Endothelial cell (in vitro differentiated cells): ENCODE results near the gene RPS29. TPM values are rescaled to one million over a fixed set of nuclear protein-coding genes. Genes with fewer than 3 reads are reported as not detected.

Experiments
- DNase-seq: peaks from one replicate; pipeline ENCODE4 v3.0.0; 2021; ENCODE audit warnings: low spot score
- H3K27ac Mint-ChIP-seq: one replicate; pipeline ENCODE4 v1.8.0; 2021; ENCODE audit warnings: mixed read lengths, inconsistent platforms; ENCODE audit not compliant: unreplicated experiment
- H3K27me3 Mint-ChIP-seq: one replicate; pipeline ENCODE4 v1.8.0; 2021; ENCODE audit warnings: mild to moderate bottlenecking, moderate library complexity, mixed read lengths, inconsistent platforms; ENCODE audit not compliant: unreplicated experiment
- H3K36me3 Mint-ChIP-seq: one replicate; pipeline ENCODE4 v1.8.0; 2021; ENCODE audit warnings: mild to moderate bottlenecking, low read depth, mixed read lengths, inconsistent platforms; ENCODE audit not compliant: unreplicated experiment
- H3K4me1 Mint-ChIP-seq: one replicate; pipeline ENCODE4 v1.8.0; 2021; ENCODE audit warnings: mild to moderate bottlenecking, mixed read lengths, inconsistent platforms; ENCODE audit not compliant: unreplicated experiment
- H3K4me3 Mint-ChIP-seq: one replicate; pipeline ENCODE4 v1.8.0; 2021; ENCODE audit warnings: mild to moderate bottlenecking, mixed read lengths, inconsistent platforms; ENCODE audit not compliant: unreplicated experiment
- H3K9me3 Mint-ChIP-seq: one replicate; pipeline ENCODE4 v1.8.0; 2021; ENCODE audit warnings: mixed read lengths, inconsistent platforms; ENCODE audit not compliant: unreplicated experiment
- long read RNA-seq: library from polyadenylated mRNA; unstranded; transcript quantifications from one replicate; pipeline ENCODE4 v2.0.0, GENCODE V29; 2020; ENCODE audit not compliant: unreplicated experiment
- total RNA-seq: library from RNA; stranded (reverse); fragmentation: NEBNext Ultra II Directional; extraction: Animal tissue kit (Norgen Biotek cat#: 25700); gene quantifications from one replicate; pipeline ENCODE4 v1.2.1, GENCODE V29; 2021; ENCODE audit not compliant: unreplicated experiment
- TF ChIP-seq, protein P1 (sequence below): fragments of 200-600 bp; sonication (generic); IDR thresholded peaks from one replicate; pipeline ENCODE4 v1.5.0; 2021; ENCODE audit warnings: antibody characterized with exemption; ENCODE audit not compliant: unreplicated experiment

The RPS29 gene
- total RNA-seq, result 2,246 TPM
- long read RNA-seq, full-length matches to known transcripts, result 142 of 142 reads
- long read RNA-seq, partial matches to known transcripts, result 0 of 142 reads
- long read RNA-seq, other reads (novel, unspliced or antisense), result 0 of 142 reads

DNA sequence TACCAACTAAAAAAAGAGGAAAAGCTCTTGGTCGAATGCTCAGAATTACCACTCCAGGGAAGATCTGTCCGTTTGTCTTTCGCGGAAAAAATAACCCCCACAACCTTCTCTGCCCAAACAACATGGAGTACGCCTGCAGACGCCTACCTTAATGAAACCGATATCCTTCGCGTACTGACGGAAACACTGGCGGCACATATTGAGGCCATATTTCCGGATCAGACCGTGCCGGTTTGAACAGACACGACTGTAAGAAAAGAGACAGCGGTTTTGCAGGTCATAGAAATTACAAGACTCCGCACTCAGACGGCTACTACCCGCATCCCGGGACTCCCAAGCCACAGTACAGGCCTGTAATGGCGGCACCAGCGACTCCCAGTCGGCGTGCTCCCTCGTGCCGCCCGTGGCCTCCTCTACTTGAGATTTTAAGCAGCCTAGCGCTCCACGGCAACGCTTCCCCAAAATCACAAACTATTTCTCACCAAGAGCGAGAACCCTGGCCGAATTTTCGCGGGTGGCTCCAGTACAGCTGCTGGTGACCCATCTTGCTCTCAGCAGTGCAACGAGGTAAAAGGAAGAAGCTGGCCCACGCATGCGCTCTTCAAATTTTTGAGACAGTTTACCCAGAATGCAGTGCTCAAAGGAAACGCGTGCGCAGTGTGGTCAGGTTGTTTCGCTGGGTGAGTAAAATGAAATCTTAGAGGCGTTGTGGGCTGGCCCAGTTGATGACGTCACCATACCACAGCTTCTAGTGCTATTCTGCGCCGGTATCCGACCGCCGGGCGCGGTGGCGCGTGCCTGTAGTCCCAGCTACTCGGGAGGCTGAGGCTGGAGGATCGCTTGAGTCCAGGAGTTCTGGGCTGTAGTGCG lies at the start of gene RPS29:
TSS of gene RPS29 (minus strand) at position 578 of the 870 bp plus-strand sequence. CDS start at position 544, 34 bp downstream.
- peak within 1 kb of the TSS; percentile 98 for H3K4me3 Mint-ChIP-seq
- DNase-seq, result peak; percentile 98
- H3K27ac Mint-ChIP-seq, result peak within 1 kb of the TSS; percentile 92
- H3K9me3 Mint-ChIP-seq, result no peaks in the 10 kb centered on the region
- TF ChIP-seq, protein P1, sequence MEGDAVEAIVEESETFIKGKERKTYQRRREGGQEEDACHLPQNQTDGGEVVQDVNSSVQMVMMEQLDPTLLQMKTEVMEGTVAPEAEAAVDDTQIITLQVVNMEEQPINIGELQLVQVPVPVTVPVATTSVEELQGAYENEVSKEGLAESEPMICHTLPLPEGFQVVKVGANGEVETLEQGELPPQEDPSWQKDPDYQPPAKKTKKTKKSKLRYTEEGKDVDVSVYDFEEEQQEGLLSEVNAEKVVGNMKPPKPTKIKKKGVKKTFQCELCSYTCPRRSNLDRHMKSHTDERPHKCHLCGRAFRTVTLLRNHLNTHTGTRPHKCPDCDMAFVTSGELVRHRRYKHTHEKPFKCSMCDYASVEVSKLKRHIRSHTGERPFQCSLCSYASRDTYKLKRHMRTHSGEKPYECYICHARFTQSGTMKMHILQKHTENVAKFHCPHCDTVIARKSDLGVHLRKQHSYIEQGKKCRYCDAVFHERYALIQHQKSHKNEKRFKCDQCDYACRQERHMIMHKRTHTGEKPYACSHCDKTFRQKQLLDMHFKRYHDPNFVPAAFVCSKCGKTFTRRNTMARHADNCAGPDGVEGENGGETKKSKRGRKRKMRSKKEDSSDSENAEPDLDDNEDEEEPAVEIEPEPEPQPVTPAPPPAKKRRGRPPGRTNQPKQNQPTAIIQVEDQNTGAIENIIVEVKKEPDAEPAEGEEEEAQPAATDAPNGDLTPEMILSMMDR, result no peak
- H3K36me3 Mint-ChIP-seq, result peaks cover 39% of the 10 kb centered on the region
- peaks cover 31% of the 10 kb centered on the region for H3K27me3 Mint-ChIP-seq
- H3K4me1 Mint-ChIP-seq, result peaks cover 30% of the 10 kb centered on the region

DNA sequence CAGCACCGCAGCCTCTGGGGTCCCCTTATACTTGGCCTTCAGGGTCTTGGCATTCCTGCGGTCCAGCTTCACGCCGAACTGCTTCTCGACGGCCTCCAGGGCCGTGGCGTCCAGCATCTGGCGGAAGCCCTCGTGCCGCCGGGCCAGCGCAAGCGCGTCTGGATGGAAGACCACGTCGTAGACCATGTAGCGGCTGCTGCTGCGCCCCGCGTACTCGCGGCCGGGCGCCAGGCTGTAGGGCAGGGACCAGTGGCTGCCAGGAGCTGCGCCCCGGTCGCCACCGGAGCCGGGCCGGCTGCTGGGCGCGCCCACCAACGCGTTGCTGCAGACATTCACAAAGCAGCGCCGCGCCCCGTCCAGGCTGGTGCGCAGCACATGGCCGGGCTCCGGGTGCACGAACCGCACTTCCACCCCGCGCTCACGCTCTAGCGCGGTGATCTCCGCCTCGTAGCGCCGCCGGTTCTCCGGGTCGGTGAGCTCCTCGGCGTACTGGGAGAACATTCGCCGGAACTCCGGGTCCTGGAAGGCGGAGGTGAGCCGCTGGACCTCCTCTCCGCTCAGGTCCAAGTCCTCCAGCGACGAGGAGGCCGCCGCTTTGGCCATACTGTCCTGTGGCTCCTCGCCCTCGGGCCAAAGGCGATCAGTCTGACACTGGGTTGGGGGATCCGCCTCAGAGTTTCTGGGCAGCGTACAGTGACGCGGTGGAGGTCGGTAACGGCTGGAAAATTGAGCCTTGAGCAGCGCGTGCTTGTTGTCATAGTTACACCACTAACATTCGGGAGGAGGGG lies 48.6 kb upstream of the RPS29 start, which contains the start of gene DNAAF2:
TSS of gene DNAAF2 (minus strand) at position 698 of the 788 bp plus-strand sequence. CDS start at position 603, 95 bp downstream.
- peak within 1 kb of the TSS; percentile 99 for H3K4me3 Mint-ChIP-seq
- DNase-seq, result peak; percentile 57
- H3K27me3 Mint-ChIP-seq, result peaks cover 19% of the 10 kb centered on the region
- H3K27ac Mint-ChIP-seq, result peak within 1 kb of the TSS; percentile 99
- peaks cover 16% of the 10 kb centered on the region for H3K4me1 Mint-ChIP-seq
- H3K9me3 Mint-ChIP-seq, result no peaks in the 10 kb centered on the region
- TF ChIP-seq, protein P1, result no peak
- peaks cover 17% of the 10 kb centered on the region for H3K36me3 Mint-ChIP-seq

DNA sequence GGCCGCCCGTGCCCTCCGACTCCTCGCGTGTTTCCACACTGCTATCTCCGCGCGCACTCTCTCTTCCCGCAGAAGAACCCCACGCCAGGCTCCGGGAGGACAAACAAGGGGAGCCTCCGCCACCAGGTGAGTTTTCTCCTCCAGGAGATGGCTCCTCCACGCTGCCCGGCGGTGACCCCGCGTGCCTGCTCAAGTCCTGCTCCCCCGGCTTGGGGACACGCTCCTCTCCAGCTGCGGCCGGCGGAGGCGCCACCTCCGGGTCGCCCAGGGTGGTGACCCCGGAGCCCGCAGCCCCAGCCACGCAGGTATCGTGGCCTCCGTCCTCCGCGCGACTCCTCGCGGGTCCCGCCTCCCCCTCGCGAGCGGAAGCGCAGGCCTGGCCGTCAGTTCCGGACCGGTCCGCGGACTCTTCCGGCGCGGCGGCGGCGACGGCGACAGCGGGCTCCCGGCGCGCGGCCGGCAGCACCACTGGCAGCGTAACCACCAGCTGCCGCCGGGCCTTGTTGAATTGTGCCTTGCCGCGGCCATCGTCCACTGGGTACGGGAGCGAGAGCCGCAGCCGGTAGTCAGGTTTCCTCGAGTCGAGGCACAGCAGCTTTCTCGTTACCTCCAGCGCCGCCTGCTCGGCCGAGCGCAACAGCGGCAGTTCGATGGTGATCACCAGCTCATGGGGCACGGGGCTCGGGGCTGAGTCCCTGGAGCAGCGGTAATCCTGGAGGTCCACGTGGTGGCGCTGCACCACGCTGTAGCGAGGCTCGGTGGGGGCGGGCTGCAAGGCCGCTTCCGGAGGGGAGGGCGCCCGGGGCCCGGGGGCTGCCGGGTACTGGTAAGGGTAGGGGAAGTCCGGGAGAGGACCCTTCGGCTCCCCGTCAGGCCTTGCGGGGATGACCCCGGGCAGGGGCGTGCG lies 47.7 kb upstream of the RPS29 start:
- H3K27ac Mint-ChIP-seq, result peak overlapping the region; percentile 96
- H3K27me3 Mint-ChIP-seq, result peaks cover 19% of the 10 kb centered on the region
- peaks cover 16% of the 10 kb centered on the region for H3K4me1 Mint-ChIP-seq
- TF ChIP-seq, protein P1, result peak; percentile 85
- H3K9me3 Mint-ChIP-seq, result no peaks in the 10 kb centered on the region
- H3K36me3 Mint-ChIP-seq, result peaks cover 16% of the 10 kb centered on the region
- peak overlapping the region; percentile 98 for H3K4me3 Mint-ChIP-seq
- peak; percentile 97 for DNase-seq

DNA sequence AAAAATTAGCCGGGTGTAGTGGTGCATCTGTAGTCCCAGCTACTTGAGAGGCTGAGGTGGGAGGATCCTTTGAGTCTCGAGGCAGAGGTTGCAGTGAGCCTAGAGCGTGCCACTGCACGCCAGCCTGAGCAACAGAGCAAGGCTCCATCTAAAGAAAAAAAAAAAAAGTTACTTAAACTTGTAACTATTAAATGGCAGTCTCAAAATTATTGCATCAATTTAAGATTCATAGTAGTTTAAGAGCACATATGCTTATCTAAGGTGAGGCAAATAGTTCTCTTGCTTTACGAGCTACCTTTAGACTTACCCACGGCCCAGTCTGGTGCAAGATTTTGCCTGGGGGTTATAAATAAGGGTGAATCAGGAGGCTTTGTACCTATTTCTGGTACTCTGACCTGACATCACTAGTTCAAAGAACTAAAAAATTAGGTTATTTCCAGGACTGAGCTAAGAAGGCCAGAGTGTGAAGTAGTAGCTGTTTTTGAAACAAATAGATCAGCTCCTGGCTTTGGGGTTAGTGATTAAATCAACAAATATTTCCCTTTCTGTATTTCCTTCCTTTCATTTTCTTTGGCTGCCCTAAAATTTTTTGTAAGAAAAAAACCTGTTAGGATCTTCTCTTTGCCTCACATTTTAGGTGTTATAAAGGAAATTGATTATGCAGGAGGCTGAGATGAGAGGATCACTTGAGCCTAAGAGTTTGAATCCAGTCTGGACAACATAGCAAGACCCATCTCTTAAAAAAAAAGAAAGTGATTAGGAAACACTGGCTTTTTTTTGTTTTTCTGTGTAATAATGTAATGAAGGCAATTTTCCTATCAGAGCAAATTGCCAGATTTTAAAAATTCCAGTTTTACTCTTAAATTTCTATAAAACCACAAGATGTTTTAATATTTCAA lies 38.0 kb upstream of the RPS29 start:
- H3K27me3 Mint-ChIP-seq, result peaks cover 17% of the 10 kb centered on the region
- peaks cover 13% of the 10 kb centered on the region for H3K4me1 Mint-ChIP-seq
- no peak for DNase-seq
- TF ChIP-seq, protein P1, result no peak
- peaks cover 12% of the 10 kb centered on the region for H3K36me3 Mint-ChIP-seq
- H3K27ac Mint-ChIP-seq, result no peak overlapping the region
- no peak overlapping the region for H3K4me3 Mint-ChIP-seq
- H3K9me3 Mint-ChIP-seq, result no peaks in the 10 kb centered on the region
